DOHH2 (cell line): ENCODE data around the gene CITED4.

Experiments
- H3F3A ChIP-seq: fragments of 200-600 bp; sonication (generic), shearing (Covaris generic); 2 replicates; pipeline ENCODE4 v1.6.0; 2016; ENCODE audit warnings: antibody characterized with exemption, mild to moderate bottlenecking; ENCODE audit not compliant: control insufficient read depth, insufficient read depth
- H3K27ac ChIP-seq: fragments of 200-600 bp; sonication (generic); 2 replicates; pipeline ENCODE4 v1.5.1; 2014; ENCODE audit warnings: low read depth, mild to moderate bottlenecking, low read length, moderate library complexity
- H3K27me3 ChIP-seq: fragments of 200-600 bp; sonication (generic); 2 replicates; pipeline ENCODE4 v1.6.1; 2014; ENCODE audit warnings: mild to moderate bottlenecking, low read length, mixed read lengths; ENCODE audit not compliant: control insufficient read depth
- H3K36me3 ChIP-seq: fragments of 200-600 bp; sonication (generic); 2 replicates; pipeline ENCODE4 v1.6.1; 2014; ENCODE audit warnings: mild to moderate bottlenecking, low read length, moderate library complexity, mixed read lengths; ENCODE audit not compliant: control insufficient read depth
- H3K4me1 ChIP-seq: fragments of 200-600 bp; sonication (generic); 2 replicates; pipeline ENCODE4 v1.6.1; 2014; ENCODE audit warnings: mild to moderate bottlenecking, low read length, mixed read lengths; ENCODE audit not compliant: control insufficient read depth
- H3K4me2 ChIP-seq: fragments of 200-600 bp; sonication (generic); 2 replicates; pipeline ENCODE4 v1.6.0; 2014; ENCODE audit warnings: mild to moderate bottlenecking, low read length, moderate library complexity
- H3K4me3 ChIP-seq: fragments of 200-600 bp; sonication (generic); 2 replicates; pipeline ENCODE4 v1.5.1; 2014; ENCODE audit warnings: mild to moderate bottlenecking, low read length, mixed read lengths
- H3K79me2 ChIP-seq: fragments of 200-600 bp; sonication (generic); 2 replicates; pipeline ENCODE4 v1.6.1; 2014; ENCODE audit warnings: mild to moderate bottlenecking, low read length, mixed read lengths; ENCODE audit not compliant: control insufficient read depth
- H3K9me2 ChIP-seq: fragments of 200-600 bp; sonication (generic); replicated peaks from 2 replicates; pipeline ENCODE4 v1.6.1; 2014; ENCODE audit warnings: mild to moderate bottlenecking, low read length, mixed read lengths; ENCODE audit not compliant: control insufficient read depth
- H3K9me3 ChIP-seq: fragments of 200-600 bp; sonication (generic); 2 replicates; pipeline ENCODE4 v1.6.1; 2014; ENCODE audit warnings: antibody characterized with exemption, low read length, mixed read lengths; ENCODE audit not compliant: control insufficient read depth, insufficient read depth
- H4K20me1 ChIP-seq: fragments of 200-600 bp; sonication (generic); 2 replicates; pipeline ENCODE4 v1.6.0; 2014; ENCODE audit warnings: low read depth, mild to moderate bottlenecking, antibody characterized with exemption, low read length, moderate library complexity; ENCODE audit not compliant: control insufficient read depth, insufficient read depth
- CTCF ChIP-seq: fragments of 200-600 bp; sonication (generic); IDR thresholded peaks from one replicate; pipeline ENCODE4 v1.5.1; 2014; ENCODE audit warnings: antibody characterized with exemption, mild to moderate bottlenecking, low read depth, low read length; ENCODE audit not compliant: poor library complexity, severe bottlenecking
- EZH2phosphoT487 ChIP-seq: fragments of 200-600 bp; sonication (generic); IDR thresholded peaks from 2 replicates; pipeline ENCODE4 v1.6.1; 2017; ENCODE audit warnings: borderline replicate concordance, mild to moderate bottlenecking, antibody characterized with exemption, low read length, moderate library complexity, mixed read lengths

Gene CITED4

GRCh38 chr1:40834968-40835545, 27.1 kb downstream of the CITED4 start:
- H3K27ac ChIP-seq, result no peak overlapping the region

GRCh38 chr1:40833979-40834378, 28.2 kb downstream of the CITED4 start:
- Histone ChIP-seq H3K36me3 (no peaks in the 10 kb centered on the region), H4K20me1 (no peaks in the 10 kb centered on the region), H3K9me2 (no peaks in the 10 kb centered on the region), H3K4me3 (no peak overlapping the region), H3K4me2 (no peak overlapping the region), H3K9me3 (no peaks in the 10 kb centered on the region), H3F3A (no peaks in the 10 kb centered on the region), H3K27me3 (no peaks in the 10 kb centered on the region), H3K79me2 (no peaks in the 10 kb centered on the region), H3K27ac (no peak overlapping the region), H3K4me1 (no peaks in the 10 kb centered on the region)
- TF ChIP-seq CTCF (no peak), EZH2phosphoT487 (no peak)

More at GRCh38 chr1:40834968-40835545, 27.1 kb downstream of the CITED4 start:
- H3K36me3 ChIP-seq, result no peaks in the 10 kb centered on the region
- no peaks in the 10 kb centered on the region for H3K27me3 ChIP-seq
- no peaks in the 10 kb centered on the region for H3F3A ChIP-seq
- no peak overlapping the region for H3K4me3 ChIP-seq
- H3K79me2 ChIP-seq, result no peaks in the 10 kb centered on the region
- H3K9me2 ChIP-seq, result no peaks in the 10 kb centered on the region
- TF ChIP-seq CTCF (no peak), EZH2phosphoT487 (no peak)
- no peaks in the 10 kb centered on the region for H3K9me3 ChIP-seq
- no peak overlapping the region for H3K4me2 ChIP-seq
- no peaks in the 10 kb centered on the region for H3K4me1 ChIP-seq
- no peaks in the 10 kb centered on the region for H4K20me1 ChIP-seq

- no peak overlapping the region for H3K4me2 ChIP-seq
- H3K27me3 ChIP-seq, result no peaks in the 10 kb centered on the region
- H3K4me3 ChIP-seq, result no peak overlapping the region
- TF ChIP-seq CTCF, result no peak
- TF ChIP-seq EZH2phosphoT487, result no peak
- H3K79me2 ChIP-seq, result no peaks in the 10 kb centered on the region
- no peaks in the 10 kb centered on the region for H3K4me1 ChIP-seq
- no peaks in the 10 kb centered on the region for H3K9me3 ChIP-seq
- no peaks in the 10 kb centered on the region for H3F3A ChIP-seq
- H3K27ac ChIP-seq, result no peak overlapping the region
- no peaks in the 10 kb centered on the region for H4K20me1 ChIP-seq
- no peaks in the 10 kb centered on the region for H3K9me2 ChIP-seq
- no peaks in the 10 kb centered on the region for H3K36me3 ChIP-seq
These were observed 31.0 kb downstream of the CITED4 start for GRCh38 chr1:40831001-40831732.
